GM21786 (cell line): ENCODE data around the gene HAPSTR1.
A peak's percentile ranks its signal among the peaks of the same experiment; 100 is the strongest.
"Not testable (repeated sequence)": the region's sequence is repeated elsewhere in the genome, so short reads cannot be mapped to it uniquely, and the experiment has no call there.

ENCODE experiments used
- ATAC-seq: cut with Tn5 transposase; IDR thresholded peaks from one replicate; pipeline ENCODE4 v1.9.1; 2021; ENCODE audit not compliant: unreplicated experiment

HAPSTR1 gene

GRCh38 chr16:9070254-9070653 lies 21.2 kb upstream of the HAPSTR1 start:
- no peak for ATAC-seq

- no peak for ATAC-seq
Observed at GRCh38 chr16:9071377-9071776, 20.1 kb upstream of the HAPSTR1 start.

- ATAC-seq, result no peak
Observed at GRCh38 chr16:9072806-9073341, 18.6 kb upstream of the HAPSTR1 start.

- no peak for ATAC-seq
Observed at GRCh38 chr16:9075299-9076071, 16.0 kb upstream of the HAPSTR1 start.

GRCh38 chr16:9077091-9077809 lies 14.2 kb upstream of the HAPSTR1 start:
- ATAC-seq, result no peak

- ATAC-seq, result peak; percentile 60
Observed at GRCh38 chr16:9078467-9079429, 12.7 kb upstream of the HAPSTR1 start.

GRCh38 chr16:9079430-9079812 lies 12.0 kb upstream of the HAPSTR1 start:
- ATAC-seq, result no peak

- ATAC-seq, result no peak
Observed at GRCh38 chr16:9081158-9081557, 10.3 kb upstream of the HAPSTR1 start.

GRCh38 chr16:9081843-9082242 lies 9.6 kb upstream of the HAPSTR1 start:
- ATAC-seq, result no peak

GRCh38 chr16:9082422-9082821 lies 9.0 kb upstream of the HAPSTR1 start:
- no peak for ATAC-seq

- ATAC-seq, result not testable (repeated sequence)
Observed at GRCh38 chr16:9087733-9088132, 3.7 kb upstream of the HAPSTR1 start.

- ATAC-seq, result no peak
Observed at GRCh38 chr16:9088848-9089247, 2.6 kb upstream of the HAPSTR1 start.

- ATAC-seq, result no peak
Observed at GRCh38 chr16:9089660-9090059, 1.8 kb upstream of the HAPSTR1 start.

- ATAC-seq, result no peak
Observed at GRCh38 chr16:9090101-9090959, 1.1 kb upstream of the HAPSTR1 start.

GRCh38 chr16:9091867-9092281 lies 430 bp downstream of the HAPSTR1 start:
- peak; percentile 9 for ATAC-seq

- no peak for ATAC-seq
Observed at GRCh38 chr16:9092282-9092977, 986 bp downstream of the HAPSTR1 start.

GRCh38 chr16:9092978-9093344 lies 1.5 kb downstream of the HAPSTR1 start:
- no peak for ATAC-seq

- ATAC-seq, result no peak
Observed at GRCh38 chr16:9094011-9094846, 2.8 kb downstream of the HAPSTR1 start.

- ATAC-seq, result no peak
Observed at GRCh38 chr16:9095171-9095570, 3.7 kb downstream of the HAPSTR1 start.
